CD4-positive, alpha-beta T cell treated with Interleukin-17A for 1 hour (primary cell): ENCODE data around the gene PDK2.
A peak's percentile ranks its signal among the peaks of the same experiment; 100 is the strongest.

Source experiments
- DNase-seq: peaks from one replicate; pipeline ENCODE4 v3.0.0-alpha.2; 2020

The PDK2 gene

DNA sequence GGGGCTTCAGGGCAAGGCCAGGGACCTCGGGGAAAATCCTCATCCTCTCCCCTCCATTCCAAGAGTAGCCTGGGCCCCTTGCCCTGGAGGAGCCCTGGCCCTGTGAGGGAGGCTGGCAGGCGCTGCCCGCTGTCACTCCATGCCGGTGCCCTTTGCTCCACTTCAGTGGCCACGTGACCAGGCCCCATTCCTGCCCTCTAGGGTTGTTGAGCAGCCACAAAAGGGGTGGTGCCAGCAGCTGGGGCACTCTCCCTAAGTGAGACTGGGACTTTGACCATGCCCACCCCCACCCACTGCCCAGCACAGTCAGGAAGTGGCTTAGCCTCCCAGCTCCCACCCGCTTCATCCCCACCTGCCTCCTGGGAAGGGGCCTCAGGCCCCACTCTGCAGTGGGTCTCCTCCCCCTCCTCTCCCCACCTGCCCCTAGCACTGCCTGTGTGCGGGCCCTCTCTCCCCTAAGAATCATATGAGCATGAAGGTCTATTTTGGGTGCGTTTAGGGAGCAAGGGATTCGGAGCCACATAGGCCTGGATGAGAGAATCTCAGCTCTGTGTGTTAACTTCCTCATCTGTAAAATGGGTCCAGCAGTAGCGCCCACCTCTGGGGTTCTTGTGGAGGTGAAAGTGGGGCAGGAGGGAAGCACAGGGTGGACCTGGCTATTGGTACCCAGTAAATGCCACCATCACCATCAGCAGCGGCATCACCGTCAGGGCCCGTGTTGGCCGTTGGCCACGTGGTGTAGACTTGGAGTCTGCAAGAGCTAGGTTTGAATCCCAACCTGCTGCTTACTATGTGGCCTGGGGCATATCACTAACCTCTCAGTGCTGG lies 7.2 kb downstream of the PDK2 start:
- DNase-seq = no peak

DNA sequence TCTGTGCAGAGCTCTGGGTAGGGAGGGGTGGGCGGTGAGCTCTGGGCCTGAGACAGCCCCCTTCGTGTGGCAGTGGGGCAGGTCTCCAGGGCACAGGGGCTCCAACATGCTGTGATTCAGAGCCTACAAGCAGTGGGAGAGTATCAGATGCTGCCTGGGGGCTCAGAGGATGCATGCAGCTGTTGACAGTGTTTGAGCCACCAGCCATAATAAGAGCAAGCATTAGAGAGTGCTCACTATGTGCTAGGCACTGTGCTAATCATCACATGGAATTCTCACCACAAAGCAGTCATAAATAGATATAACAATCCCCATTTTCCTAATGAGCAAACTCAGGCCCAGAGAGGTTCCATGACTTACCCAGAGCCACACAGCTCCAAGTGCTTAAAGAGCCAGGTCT lies 8.1 kb downstream of the PDK2 start:
- no peak for DNase-seq

DNA sequence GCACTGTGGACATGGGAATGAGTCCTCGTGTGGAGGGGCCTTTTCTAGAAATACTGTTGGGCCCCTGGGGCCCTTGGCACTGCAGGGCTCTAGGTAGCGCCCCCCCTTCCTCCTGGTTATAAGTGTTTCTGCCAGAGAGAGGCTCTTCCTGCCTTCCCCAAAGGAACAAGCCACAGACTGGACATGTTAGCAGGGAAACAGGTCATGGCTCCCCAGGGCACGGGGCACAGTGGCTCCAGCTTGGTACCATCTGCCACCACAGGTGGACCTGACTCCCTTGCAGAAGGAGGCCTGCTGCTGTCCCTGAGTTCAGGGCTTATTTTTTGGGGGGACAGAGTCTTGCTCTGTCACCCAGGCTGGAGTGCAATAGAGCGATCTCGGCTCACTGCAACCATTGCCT lies 8.8 kb downstream of the PDK2 start:
- DNase-seq = no peak

DNA sequence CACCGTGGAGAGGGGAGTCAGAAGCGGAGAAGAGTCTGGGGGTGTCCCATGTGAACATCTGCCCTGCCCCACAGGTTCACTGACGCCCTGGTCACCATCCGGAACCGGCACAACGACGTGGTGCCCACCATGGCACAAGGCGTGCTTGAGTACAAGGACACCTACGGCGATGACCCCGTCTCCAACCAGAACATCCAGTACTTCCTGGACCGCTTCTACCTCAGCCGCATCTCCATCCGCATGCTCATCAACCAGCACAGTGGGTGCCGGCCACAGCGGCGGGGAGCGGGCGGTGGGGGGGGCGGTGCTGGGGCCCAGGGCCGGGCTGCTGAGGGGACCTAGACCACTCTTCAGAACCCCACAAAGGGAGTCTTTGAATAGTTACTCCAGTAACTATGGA lies 10.7 kb downstream of the PDK2 start:
- no peak for DNase-seq

DNA sequence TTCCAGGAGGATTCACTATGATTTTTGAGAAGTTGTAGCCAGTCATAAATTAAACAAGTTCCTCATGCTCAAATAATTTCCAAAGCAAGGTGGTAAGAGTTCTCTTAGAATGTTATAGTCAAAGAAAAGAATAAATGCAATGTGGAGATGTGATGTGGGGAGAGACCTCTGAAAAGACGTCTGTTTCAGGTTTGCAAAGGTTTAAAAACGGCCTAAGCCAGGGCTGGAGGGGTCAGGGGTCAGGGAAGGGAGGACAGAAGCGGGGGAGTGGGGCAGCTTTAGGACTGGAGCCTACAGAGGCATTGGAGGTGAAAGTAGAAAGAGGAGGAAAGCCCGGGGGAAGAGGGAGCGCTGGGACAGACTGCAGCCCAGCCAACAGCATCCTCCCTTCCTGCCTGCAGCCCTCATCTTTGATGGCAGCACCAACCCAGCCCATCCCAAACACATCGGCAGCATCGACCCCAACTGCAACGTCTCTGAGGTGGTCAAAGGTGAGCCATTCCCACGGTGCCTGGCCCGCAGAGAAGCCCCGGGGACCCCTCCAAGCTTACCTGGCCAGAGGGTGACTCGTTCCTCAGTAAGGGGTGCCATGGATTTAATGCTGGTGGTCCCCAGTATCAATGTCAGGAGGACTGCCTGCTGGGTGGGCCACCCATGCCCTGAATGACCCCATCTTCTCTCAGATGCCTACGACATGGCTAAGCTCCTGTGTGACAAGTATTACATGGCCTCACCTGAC lies 11.4 kb downstream of the PDK2 start:
- DNase-seq = no peak

DNA sequence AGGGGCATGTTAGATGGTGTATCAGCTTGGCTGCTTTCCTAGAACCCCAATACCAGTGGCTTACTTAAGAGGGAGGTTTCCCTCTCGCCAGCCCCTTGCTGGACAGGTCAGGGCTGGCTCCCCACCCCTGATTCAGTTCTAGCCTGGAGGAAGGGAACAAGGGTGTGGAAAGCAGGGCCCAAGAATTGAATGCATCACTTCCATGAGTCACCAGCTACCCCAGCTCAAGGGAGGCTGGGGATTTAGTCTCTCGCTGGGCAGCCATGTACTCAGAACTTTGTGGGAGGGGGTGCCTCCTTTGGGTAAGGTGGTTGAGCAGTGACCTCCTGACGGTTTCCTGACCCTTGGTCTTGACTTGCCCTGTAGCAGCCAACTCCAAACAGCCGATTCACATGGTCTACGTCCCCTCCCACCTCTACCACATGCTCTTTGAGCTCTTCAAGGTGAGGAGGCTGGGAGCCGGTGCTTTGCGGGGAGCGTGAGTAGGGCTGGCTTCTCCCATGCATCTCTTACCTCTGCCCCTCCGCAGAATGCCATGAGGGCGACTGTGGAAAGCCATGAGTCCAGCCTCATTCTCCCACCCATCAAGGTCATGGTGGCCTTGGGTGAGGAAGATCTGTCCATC lies 12.8 kb downstream of the PDK2 start:
- no peak for DNase-seq

DNA sequence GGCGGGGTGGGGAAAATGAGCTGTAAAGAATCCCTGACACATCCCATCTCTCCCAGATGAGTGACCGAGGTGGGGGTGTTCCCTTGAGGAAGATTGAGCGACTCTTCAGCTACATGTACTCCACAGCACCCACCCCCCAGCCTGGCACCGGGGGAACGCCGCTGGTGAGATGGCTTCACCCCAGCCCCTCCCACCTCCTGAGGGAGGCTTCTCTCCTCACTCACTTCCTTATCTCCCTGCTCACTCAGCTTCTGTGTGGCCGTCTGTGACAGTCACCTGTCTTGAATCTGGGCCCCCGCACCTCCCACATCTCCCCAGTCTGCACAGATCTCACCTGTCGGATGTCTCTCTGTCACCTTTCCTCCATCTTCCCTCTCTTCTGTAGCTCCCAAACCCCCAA lies 13.4 kb downstream of the PDK2 start:
- DNase-seq = no peak

DNA sequence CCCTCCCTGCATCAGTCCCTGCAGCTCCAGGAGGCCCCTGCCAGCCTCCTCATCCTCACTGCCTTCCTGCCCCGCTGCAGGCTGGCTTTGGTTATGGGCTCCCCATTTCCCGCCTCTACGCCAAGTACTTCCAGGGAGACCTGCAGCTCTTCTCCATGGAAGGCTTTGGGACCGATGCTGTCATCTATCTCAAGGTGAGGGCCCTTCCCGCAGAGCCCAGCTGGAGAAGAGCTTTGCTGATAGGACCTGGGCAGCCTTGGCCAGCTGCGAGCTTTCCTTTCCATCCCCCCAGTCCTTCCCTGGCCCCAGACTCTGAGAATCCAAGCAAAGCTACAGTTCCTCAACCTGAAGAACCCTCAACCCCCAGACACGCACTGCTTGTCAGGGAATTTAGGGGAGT lies 14.1 kb downstream of the PDK2 start:
- DNase-seq = no peak

DNA sequence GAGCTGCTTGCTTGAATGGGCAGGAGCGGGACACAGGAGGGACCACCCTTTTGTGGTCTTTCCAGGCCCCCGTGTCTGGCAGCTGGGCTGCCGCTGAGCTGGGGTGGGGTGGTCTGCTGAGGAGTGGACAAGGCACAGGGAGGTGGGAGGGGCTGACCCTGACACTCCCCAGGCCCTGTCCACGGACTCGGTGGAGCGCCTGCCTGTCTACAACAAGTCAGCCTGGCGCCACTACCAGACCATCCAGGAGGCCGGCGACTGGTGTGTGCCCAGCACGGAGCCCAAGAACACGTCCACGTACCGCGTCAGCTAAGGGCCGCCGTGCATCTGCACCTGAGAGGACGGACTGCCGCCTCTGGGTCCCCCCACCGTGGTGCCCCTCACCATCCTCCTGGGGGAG lies 14.6 kb downstream of the PDK2 start:
- no peak for DNase-seq

DNA sequence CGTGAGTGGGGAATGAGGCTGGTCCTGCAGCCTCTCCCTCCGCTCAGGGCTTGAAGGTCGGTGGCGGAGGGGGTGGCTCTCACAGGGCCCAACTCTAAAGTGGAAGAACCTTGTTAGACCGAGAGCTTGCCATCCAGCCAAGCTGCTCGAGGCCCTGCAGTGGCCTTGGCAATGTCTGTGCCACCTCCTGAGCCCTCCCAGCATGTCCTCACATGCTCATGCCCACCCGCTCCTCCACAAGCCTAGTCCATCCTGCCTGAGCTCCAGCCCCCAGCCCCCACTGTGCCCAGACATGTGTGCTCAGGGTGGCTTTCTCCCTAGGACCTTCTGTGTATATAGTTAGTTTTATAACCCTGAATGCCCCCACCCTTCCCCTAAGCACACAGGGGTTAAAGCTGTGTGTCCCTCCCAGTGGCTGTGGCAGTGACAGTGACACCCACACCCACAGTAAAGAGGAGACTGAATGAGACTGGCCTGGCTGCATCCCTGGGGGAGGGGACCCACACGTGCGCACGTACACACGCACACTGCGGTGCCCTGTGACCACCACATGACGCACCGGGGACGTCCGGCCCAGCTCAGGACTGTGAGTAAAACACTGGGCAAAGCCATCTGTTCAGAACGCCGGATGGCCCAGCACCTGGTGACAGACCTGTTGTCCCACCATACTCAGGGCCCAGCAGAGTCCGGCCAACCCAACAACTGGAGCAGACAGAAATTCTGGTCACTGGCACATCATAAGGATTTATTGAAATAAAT lies 15.6 kb downstream of the PDK2 start:
- DNase-seq = no peak

DNA sequence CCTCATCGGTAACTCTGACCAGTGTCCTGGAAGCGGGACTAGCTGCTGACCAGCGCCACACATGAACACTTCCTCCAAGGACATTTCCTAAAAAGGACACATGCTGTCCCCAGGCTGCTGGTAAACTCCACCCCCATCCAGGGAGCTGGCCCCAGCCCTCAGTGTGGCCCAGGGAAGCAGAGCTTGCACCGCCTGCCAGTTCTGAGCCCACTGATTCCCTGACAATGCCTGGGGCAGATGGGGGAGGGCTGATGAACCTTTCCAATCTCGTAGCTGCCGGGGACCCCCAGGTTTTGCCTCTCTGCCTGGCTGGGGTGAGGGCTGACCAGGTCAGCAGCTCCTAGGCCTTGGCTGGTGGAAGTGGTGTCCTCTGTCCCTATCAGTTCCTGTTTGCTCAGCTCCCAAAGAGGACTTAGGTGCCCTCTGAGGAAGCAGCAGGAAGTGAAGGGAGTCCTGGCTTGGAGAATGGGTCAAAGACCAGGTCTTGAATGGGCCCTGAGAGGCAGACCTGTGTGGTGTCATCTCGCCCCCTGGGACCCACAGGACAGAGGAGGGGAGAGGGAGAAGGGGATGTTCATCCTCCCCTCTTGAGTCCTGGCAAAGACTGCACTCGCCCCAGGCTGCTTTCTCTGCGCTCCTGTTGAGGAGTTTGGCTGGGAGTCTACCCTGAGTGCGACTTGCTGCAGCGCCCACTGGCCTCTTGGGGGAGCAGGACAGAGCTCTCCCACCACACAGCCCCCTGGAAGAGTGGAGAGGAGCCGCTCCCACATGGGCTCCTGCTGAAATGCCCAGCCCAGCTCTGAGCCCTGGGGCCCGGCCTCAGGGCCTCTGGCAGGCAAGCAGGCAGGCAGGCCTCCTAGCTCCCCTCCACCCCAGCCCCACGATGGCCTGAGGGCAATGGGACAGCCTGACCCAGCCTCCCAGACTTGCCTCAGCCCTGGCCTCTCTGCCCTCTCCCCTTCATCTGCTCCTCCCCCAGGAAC lies 16.8 kb downstream of the PDK2 start:
- no peak for DNase-seq

DNA sequence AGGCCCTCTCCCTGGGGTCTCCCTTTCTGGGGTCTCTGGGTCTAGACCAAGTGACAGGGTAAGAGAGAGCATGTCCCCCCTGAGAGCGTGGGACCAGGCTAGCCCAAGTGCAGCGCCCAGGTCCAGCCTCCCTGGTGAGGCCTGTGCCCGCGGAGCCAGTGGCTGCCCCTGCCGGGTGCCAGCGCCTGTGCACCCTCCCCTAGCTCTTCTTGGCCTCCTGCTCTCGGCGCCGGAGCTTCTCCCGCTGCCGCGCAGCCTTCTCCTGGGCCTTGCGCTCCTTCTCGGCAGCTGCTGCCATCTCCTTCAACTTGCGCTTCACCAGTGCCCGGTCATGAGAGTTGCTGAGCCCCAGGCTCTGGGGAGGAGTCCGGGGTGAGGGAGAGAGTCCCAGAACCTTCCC lies 17.5 kb downstream of the PDK2 start:
- DNase-seq = no peak

DNA sequence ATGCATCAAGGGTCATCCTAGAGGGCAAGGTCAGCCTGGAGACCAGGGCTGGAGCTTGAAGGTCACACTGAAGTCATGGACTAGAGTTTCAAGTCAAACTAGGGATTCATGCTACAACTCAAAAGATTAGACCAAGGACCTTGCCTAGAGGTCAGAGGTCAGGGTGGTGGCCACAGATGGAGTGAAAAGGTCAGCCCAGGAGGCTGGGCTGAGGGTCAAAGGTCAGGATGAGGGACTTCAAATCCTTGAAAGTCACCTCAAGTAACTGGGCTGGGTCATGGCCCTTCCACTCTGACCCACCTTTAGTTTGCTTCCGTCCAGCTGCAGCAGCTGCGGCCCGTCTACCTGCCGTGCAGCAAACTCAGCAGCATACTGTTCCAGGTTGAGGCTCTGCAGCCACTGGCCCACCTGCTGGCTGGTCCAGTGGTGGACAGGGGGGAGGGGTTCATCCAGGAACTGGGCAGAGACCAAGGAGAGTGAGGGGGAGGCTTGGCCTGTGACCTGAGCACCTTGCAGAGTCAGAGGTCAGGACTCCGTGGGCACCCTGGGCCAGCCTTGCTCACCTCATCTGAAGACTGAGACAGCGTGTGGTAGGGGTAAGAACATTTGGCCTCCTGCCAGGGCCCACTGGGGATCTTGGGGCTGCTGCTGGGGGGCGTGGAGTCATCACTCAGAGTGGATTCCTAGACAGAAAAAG lies 18.6 kb downstream of the PDK2 start:
- no peak for DNase-seq

DNA sequence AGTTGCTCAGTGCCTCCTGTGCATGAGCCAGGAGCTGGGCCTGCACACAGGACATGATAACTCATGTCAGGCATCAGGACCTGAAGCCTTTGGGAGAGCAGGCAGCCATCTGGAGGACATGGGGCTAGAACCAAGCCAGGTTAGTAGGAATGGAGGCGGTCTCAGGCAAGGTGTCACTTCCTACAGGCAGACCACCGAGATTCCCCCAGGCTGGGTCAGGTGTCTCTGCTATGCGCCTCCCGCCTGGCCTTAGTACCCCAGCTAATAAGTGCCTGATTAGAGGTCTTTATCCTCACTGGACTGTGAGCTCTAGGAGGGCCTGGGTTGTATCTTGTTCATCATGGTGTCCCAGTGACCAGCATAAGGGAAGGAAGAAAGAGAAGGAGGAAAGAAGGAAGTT lies 19.2 kb downstream of the PDK2 start:
- DNase-seq = no peak

DNA sequence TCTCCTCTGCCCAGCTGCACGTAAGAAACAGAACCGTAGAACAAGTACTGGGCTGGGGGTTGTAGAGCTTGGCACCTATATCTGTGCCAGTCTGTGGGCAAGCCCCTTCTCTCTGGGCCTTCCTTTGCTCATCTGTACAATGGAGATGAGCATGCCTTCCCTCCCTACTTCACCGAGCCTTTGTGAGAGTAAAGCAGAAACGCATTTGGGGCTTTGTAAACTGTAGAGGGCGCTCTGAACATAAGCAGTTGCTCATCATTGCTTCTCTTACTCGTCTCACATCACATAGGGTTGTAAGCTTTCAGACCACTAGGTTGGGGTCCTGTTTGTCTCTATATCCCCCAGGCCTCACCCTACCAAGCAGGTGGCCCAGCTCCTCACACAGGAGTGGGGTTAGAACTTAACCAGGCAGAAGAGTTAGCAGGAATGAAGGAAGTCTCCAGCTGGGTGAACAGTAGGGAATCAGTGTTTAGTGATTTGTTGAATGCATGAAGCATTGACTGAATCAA lies 19.8 kb downstream of the PDK2 start:
- peak; percentile 68 for DNase-seq

DNA sequence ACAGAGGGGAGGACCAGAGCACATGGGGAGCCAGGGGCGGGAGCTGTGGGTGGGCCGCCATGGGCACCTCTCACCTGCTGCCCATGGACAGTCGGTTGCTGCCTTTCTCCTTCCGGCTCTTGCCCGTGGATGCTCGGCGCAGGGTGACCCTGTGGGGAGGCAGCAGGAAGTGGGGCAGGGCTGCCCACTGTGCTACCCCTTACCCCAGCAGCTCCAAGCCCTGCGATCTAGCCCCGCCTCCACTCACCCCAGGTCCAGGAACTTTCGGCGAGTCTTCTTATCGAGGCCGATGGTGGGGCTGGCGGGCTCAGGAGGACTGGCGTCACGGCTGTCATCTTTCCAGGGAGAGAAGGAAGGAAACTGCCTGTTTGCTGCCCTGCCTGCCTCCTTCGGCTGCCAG lies 20.6 kb downstream of the PDK2 start:
- no peak for DNase-seq

DNA sequence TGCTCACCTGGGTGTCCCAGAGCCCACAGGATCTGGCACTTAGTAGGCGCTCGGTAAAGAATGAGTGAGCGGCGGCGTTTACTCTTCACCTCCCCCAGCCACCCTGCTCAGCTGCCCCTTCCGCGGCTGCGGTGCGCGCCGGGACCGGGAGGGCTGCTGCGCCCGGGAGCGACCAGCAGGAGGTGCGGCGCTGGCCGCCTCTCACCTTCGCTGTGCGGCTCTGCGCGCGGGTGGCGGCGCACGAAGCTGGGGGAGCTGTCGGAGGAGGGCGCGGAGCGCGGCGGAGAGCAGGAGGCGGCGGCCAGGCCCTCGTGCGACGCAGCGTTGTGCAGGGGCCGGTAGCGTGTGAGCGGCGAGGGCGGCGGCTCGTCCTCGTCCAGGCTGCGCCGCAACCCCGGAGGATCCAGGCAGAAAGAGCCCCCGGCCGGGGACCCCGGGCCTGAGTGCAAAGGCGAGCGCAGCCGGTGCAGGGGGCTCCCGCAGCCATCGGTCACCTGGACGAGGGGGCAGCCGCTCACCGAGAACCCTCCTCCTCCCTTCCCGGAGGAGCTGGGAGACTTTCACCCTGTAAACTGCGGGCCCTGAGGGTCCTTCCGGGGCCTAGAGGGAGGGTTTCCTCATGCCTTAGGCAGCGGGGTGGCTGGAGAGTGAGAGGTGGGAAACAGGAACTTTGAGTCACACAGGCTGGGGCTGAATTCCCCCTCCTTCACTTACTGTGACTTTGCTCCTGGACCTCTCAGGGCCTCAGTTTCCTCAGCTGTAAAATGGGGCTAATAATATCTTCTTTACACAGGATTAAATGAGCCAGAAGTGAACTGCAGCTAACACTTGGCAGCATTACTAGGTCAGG lies 22.3 kb downstream of the PDK2 start:
- peak; percentile 62 for DNase-seq

DNA sequence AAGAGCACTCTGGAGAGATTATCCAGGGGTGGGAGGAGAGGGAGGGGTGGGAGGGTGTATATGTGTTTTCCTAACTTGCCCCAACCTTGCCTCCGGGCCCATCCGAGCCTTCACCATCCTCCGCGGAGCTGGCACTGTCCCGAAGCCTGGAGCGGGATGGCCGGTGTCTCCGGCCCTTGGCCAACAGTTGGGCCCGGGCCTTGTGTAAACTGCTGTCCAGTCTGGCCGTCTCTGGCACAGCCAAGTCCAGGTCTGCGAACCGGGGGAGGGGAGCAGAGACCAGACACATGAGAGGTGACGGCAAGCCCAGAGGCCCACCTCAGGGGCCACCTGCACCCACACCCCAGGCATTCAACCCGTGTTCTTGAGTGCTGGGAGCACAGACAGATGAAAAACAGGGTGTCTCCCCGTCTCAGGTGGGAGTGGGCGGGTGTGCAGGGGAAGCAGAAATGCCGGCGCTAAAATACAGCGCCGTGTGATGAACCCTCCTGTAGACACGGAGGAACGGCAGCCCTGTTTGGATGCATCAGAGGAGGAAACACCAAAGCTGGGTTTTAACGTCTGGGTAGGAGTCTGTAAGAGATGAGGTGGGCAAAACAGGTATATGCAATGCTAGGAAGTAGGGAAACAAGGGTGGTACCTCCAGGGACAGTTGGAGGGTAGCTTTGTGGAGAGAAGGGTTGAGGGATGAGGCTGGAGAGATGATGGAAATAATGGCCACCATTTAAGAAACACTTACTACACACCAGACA lies 23.1 kb downstream of the PDK2 start:
- DNase-seq = no peak

DNA sequence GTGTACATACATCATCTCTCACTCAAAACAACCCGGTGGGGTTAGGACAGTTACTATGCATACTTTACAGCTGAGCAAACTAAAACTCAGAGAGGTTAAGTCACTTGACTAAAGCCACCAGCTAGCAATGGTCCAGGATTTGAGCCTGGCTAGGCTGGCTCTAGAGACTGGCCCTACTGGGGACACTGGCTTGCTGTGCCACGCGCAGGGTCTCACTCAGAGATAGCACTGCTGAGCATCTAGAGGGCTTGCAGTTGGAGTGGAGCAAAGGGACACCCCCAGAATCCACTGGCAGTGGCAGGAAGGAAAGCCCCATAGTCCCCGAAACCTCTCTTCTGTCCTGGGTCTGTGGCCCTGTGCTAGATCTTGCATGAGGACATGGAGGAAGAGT lies 23.7 kb downstream of the PDK2 start:
- no peak for DNase-seq
